Measurements from ENCODE around the gene CASP6.

DNA sequence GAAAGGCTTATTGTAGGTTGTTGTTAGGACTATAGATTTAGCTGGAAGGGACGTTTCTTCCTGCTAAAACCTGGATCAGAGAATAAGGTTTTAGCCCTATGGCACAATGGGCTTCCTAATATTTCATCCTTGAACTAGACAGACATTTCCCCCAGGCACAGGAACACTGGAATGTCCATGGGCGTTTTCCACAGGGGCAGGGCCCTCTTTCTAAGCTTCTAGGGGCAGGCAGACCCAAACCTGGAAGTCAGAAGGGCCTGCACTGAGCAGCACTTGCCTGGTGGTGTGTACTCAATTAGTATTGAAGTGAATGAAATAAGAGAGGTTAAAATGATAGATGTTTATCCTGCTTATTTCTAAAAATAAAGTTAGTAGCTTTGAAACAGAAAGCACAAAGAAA is 41.1 kb downstream of the CASP6 start:
- TF ChIP-seq POLR2AphosphoS5 (IDR thresholded peaks at IDR 0.05) (no peak), POLR2A (IDR thresholded peaks at IDR 0.05) (no peak)
- TF ChIP-seq, protein P1, sequence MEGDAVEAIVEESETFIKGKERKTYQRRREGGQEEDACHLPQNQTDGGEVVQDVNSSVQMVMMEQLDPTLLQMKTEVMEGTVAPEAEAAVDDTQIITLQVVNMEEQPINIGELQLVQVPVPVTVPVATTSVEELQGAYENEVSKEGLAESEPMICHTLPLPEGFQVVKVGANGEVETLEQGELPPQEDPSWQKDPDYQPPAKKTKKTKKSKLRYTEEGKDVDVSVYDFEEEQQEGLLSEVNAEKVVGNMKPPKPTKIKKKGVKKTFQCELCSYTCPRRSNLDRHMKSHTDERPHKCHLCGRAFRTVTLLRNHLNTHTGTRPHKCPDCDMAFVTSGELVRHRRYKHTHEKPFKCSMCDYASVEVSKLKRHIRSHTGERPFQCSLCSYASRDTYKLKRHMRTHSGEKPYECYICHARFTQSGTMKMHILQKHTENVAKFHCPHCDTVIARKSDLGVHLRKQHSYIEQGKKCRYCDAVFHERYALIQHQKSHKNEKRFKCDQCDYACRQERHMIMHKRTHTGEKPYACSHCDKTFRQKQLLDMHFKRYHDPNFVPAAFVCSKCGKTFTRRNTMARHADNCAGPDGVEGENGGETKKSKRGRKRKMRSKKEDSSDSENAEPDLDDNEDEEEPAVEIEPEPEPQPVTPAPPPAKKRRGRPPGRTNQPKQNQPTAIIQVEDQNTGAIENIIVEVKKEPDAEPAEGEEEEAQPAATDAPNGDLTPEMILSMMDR (IDR thresholded peaks at IDR 0.05) = no peak

Measured in breast epithelium (tissue), 3 donors.